DOHH2 (cell line): ENCODE data around the gene DMD.

Experiments
- CTCF ChIP-seq: fragments of 200-600 bp; sonication (generic); IDR thresholded peaks from one replicate; pipeline ENCODE4 v1.5.1; 2014; ENCODE audit warnings: antibody characterized with exemption, mild to moderate bottlenecking, low read depth, low read length; ENCODE audit not compliant: poor library complexity, severe bottlenecking
- EZH2phosphoT487 ChIP-seq: fragments of 200-600 bp; sonication (generic); IDR thresholded peaks from 2 replicates; pipeline ENCODE4 v1.6.1; 2017; ENCODE audit warnings: borderline replicate concordance, mild to moderate bottlenecking, antibody characterized with exemption, low read length, moderate library complexity, mixed read lengths

DNA sequence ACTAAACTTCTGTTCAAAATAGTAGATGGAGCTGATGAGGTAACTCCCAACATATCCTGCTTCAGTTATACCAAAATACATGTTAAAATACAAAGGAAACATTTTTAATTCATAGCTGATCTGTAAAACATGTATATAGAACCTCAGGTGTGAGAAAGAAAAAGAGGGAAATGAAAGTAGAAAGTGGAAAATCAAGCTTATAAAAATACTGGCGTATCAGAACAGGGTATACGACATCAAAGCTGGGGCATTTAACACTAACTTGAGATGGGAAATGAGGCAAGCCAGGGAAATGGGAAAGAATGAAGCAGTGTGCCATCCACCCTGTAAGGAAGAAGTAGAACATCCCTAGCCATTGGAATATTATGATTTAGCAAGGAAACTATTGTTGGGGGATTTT lies 767.5 kb downstream of the DMD start:
- TF ChIP-seq CTCF (no peak), EZH2phosphoT487 (no peak)
